ENCODE results near the gene CDR2.
"Not testable (repeated sequence)": the region's sequence is repeated elsewhere in the genome, so short reads cannot be mapped to it uniquely, and the experiment has no call there.

CDR2 gene

GRCh38 chr16:22372882-22373661 lies 1.3 kb downstream of the CDR2 start:
- Histone ChIP-seq H3K4me2 (ENCODE audit: low read depth, low read length, poor library complexity, severe bottlenecking) (peak overlapping the region; percentile 79), H3K9me2 (replicated peaks; ENCODE audit: insufficient read depth, low read length) (no peaks in the 10 kb centered on the region), H3K27me3 (ENCODE audit: low read length) (no peaks in the 10 kb centered on the region), H2AFZ (ENCODE audit: low read depth, low read length, severe bottlenecking) (peak overlapping the region; percentile 10), H3K36me3 (ENCODE audit: low read length) (no peaks in the 10 kb centered on the region; the same call in 1 of the 2 replicates), H3K4me3 (ENCODE audit: insufficient read depth, low read length, poor library complexity, severe bottlenecking) (peak overlapping the region; percentile 67), H3K9me3 (ENCODE audit: insufficient read depth, low read length) (no peaks in the 10 kb centered on the region), H4K20me1 (ENCODE audit: low read depth, low read length) (no peaks in the 10 kb centered on the region), H3K27ac (ENCODE audit: low read depth, low read length) (peak overlapping the region; percentile 63), H3K9ac (ENCODE audit: low read length) (peak overlapping the region; percentile 90), H3K79me2 (ENCODE audit: insufficient read depth, low read length) (peaks cover 59% of the 10 kb centered on the region), H3F3A (ENCODE audit: insufficient read depth) (peaks cover 6% of the 10 kb centered on the region; the same call in 1 of the 2 replicates)
- TF ChIP-seq EZH2phosphoT487 (conservative IDR thresholded peaks at IDR 0.05; ENCODE audit: low read length): no peak
- no peak for TF ChIP-seq CTCF (IDR thresholded peaks at IDR 0.05; ENCODE audit: insufficient read depth, low read length, poor library complexity, severe bottlenecking)

GRCh38 chr16:22370038-22370820 lies 4.2 kb downstream of the CDR2 start:
- Histone ChIP-seq H3K9me2 (replicated peaks; ENCODE audit: insufficient read depth, low read length) (no peaks in the 10 kb centered on the region), H3K79me2 (ENCODE audit: insufficient read depth, low read length) (peaks cover 88% of the 10 kb centered on the region), H3K9me3 (ENCODE audit: insufficient read depth, low read length) (no peaks in the 10 kb centered on the region), H3K27ac (ENCODE audit: low read depth, low read length) (peak overlapping the region; percentile 50), H3F3A (ENCODE audit: insufficient read depth) (peaks cover 6% of the 10 kb centered on the region; the same call in 1 of the 2 replicates), H3K4me3 (ENCODE audit: insufficient read depth, low read length, poor library complexity, severe bottlenecking) (no peak overlapping the region), H4K20me1 (ENCODE audit: low read depth, low read length) (no peaks in the 10 kb centered on the region), H2AFZ (ENCODE audit: low read depth, low read length, severe bottlenecking) (no peak overlapping the region), H3K27me3 (ENCODE audit: low read length) (no peaks in the 10 kb centered on the region), H3K4me2 (ENCODE audit: low read depth, low read length, poor library complexity, severe bottlenecking) (peak overlapping the region; percentile 48), H3K9ac (ENCODE audit: low read length) (peak overlapping the region; percentile 20; the same call in 1 of the 2 replicates), H3K36me3 (ENCODE audit: low read length) (no peaks in the 10 kb centered on the region; the same call in 1 of the 2 replicates)
- no peak for TF ChIP-seq CTCF (IDR thresholded peaks at IDR 0.05; ENCODE audit: insufficient read depth, low read length, poor library complexity, severe bottlenecking)
- TF ChIP-seq EZH2phosphoT487 (conservative IDR thresholded peaks at IDR 0.05; ENCODE audit: low read length): no peak

GRCh38 chr16:22369221-22369811 lies 5.1 kb downstream of the CDR2 start:
- TF ChIP-seq EZH2phosphoT487 (conservative IDR thresholded peaks at IDR 0.05; ENCODE audit: low read length) (no peak), CTCF (IDR thresholded peaks at IDR 0.05; ENCODE audit: insufficient read depth, low read length, poor library complexity, severe bottlenecking) (no peak)

GRCh38 chr16:22368200-22368826 lies 6.1 kb downstream of the CDR2 start:
- not testable (repeated sequence) for H2AFZ ChIP-seq (ENCODE audit: low read depth, low read length, severe bottlenecking); H3F3A ChIP-seq (ENCODE audit: insufficient read depth); H3K4me3 ChIP-seq (ENCODE audit: insufficient read depth, low read length, poor library complexity, severe bottlenecking); H3K4me2 ChIP-seq (ENCODE audit: low read depth, low read length, poor library complexity, severe bottlenecking); H3K36me3 ChIP-seq (ENCODE audit: low read length); H3K27me3 ChIP-seq (ENCODE audit: low read length); H3K27ac ChIP-seq (ENCODE audit: low read depth, low read length); H3K9me3 ChIP-seq (ENCODE audit: insufficient read depth, low read length); H3K9me2 ChIP-seq (replicated peaks; ENCODE audit: insufficient read depth, low read length); H4K20me1 ChIP-seq (ENCODE audit: low read depth, low read length); H3K9ac ChIP-seq (ENCODE audit: low read length)
- H3K79me2 ChIP-seq (ENCODE audit: insufficient read depth, low read length): peaks cover 85% of the 10 kb centered on the region

More at GRCh38 chr16:22369221-22369811, 5.1 kb downstream of the CDR2 start:
- Histone ChIP-seq H3K9ac (ENCODE audit: low read length) (peak overlapping the region; percentile 20), H3K79me2 (ENCODE audit: insufficient read depth, low read length) (peaks cover 94% of the 10 kb centered on the region), H3K36me3 (ENCODE audit: low read length) (no peaks in the 10 kb centered on the region; the same call in 1 of the 2 replicates), H2AFZ (ENCODE audit: low read depth, low read length, severe bottlenecking) (no peak overlapping the region), H3K27ac (ENCODE audit: low read depth, low read length) (peak overlapping the region; percentile 50; the same call in 1 of the 2 replicates), H3K4me2 (ENCODE audit: low read depth, low read length, poor library complexity, severe bottlenecking) (peak overlapping the region; percentile 48), H3K27me3 (ENCODE audit: low read length) (no peaks in the 10 kb centered on the region), H3K4me3 (ENCODE audit: insufficient read depth, low read length, poor library complexity, severe bottlenecking) (no peak overlapping the region), H3F3A (ENCODE audit: insufficient read depth) (peaks cover 6% of the 10 kb centered on the region; the same call in 1 of the 2 replicates), H3K9me3 (ENCODE audit: insufficient read depth, low read length) (no peaks in the 10 kb centered on the region), H3K9me2 (replicated peaks; ENCODE audit: insufficient read depth, low read length) (no peaks in the 10 kb centered on the region), H4K20me1 (ENCODE audit: low read depth, low read length) (no peaks in the 10 kb centered on the region)
